ENCODE measurements around the gene RSU1.
A peak's percentile ranks its signal among the peaks of the same experiment; 100 is the strongest.
"Not testable (repeated sequence)": the region's sequence is repeated elsewhere in the genome, so short reads cannot be mapped to it uniquely, and the experiment has no call there.

The RSU1 gene

GRCh38 chr10:16788125-16788524, 29.1 kb downstream of the RSU1 start:
- no peak for DNase-seq (ENCODE audit: low read depth in 1 of 2, low spot score in 1 of 2)

GRCh38 chr10:16787361-16787791, 29.8 kb downstream of the RSU1 start:
- peak; percentile 25 to 65 for DNase-seq (ENCODE audit: low read depth in 1 of 2, low spot score in 1 of 2)

DNA sequence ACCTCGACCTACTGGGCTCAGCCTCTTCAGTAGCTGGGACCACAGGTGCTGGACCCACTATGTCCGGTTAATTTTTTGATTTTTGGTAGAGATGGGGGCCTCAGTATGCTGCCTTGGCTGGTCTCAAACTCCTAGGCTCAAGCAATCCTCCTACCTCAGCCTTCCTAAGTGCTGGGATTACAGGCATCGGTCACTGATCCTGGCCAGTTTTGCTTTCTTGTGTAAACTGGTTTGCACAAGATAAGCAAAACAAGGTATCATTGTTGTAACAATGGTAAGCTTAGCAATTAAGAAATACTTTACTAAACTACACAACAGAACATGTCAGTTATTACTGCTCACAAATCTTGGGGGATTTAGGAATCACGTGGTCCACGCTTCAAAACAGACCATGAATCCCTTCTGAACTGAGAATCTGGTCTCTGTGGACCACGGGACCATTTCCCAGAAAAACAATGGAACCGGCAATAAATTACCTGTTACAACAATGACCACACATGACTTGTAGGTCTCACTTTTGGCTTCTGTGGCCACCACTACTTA, 36.8 kb downstream of the RSU1 start:
- DNase-seq (ENCODE audit: low read depth in 1 of 2, low spot score in 1 of 2), result no peak

DNA sequence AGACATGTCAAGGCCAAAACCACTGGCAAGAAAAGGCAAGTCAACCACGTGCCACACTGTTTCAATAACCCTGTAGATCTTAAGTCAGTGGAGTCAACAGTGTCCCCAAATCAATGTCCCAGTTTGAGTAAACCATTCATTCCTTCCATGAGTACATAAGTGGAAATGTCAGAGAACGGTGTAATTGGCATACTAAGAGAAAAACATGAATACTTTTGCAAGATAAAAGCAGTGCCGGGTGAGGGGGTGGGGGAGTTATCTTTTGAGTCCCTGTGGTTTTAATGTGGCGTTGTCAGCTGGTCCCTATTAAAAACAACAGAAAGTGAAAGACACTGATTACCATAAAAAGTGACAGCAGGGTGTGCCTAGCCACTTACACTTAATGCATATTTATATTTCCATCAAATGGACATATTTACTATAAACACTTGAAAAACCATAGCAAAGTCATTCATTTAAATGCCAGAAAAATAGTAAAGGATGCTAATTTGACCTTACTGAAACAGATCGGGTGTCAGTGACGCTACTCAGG, 37.8 kb downstream of the RSU1 start:
- peak; percentile 33 to 74 for DNase-seq (ENCODE audit: low read depth in 1 of 2, low spot score in 1 of 2)

DNA sequence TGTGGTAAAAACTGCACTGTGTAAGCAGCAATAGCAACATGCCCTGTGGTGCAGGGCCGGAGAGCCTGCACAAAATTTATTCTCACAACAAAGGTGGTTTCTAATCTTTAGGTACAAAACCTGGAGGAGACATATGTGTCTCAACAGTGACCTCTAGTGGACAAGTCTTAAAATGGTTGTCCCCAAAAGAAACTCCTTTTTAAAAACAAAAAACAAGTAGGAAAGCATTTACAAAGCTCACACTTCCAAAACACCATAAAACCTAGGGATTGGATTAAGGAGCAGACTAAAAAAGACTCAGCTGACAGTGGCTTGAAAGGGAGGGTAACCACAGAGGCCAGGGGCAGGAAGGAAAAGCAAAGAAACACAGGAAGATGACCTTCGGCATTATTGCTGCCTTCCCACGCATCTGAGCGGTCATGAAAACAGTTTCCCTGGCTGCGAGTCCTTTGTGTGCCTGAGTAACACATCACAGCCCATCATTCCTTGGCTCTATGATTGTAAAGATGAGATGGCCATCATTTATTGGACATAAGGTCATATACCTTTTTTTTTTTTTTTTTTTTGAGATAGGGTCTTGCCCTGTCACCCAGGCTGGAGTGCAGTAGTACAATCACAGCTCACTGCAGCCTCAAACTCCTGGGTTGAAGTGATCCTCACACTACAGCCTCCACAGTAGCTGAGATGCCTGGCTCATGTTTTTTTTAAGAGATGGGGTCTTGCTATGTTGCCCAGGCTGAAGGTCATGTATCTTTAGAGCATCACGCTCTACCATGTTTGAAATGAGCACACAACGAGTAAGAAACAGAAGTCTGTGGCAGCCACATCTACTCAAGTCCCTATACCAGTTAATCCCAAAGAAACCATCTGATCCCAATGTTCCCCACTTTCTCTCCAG, 39.5 kb downstream of the RSU1 start:
- DNase-seq (ENCODE audit: low read depth in 1 of 2, low spot score in 1 of 2), result no peak

GRCh38 chr10:16776896-16777295, 40.3 kb downstream of the RSU1 start:
- DNase-seq (ENCODE audit: low read depth in 1 of 2, low spot score in 1 of 2), result no peak

- DNase-seq (ENCODE audit: low read depth in 1 of 2, low spot score in 1 of 2), result no peak
These were observed 43.9 kb downstream of the RSU1 start for GRCh38 chr10:16773334-16773733.

DNA sequence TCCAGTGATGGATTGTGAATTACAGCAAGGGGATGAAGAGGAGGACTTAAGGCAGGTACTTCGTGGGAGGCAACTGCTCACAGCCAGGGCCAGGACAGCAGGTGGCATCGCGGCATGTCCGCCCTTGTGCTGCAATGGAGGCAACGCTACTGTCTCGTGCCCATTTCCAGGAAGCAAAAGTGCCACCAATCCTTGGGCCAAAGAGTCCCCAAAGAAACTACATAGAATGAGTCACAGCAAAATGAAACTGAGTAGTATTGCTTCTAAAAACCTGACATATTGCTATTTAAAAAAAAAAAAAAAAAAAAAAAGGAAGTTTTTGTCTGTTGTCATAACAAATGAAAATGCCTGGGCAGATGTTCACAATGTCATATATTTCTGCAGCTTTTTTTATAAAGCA, 46.6 kb downstream of the RSU1 start:
- no peak for DNase-seq (ENCODE audit: low read depth in 1 of 2, low spot score in 1 of 2)

DNA sequence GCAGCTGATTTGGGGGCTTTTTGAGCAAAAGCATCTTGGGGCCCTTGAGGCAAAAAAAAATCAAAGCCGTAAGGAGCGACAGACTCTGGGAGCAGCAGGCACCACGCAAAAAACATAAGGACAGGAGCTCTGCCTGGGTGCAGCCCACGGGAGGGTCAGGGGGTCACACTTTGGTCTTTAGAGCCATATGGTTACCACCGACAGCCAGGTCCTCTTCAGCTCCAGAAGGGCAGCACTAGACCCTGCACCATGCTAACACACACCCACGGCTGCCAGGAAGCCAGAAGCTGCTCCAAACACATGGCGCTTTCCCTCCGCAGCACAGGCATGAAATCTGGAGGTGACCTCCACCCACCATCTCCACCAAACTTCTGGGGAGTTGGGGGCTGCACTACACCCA, 47.1 kb downstream of the RSU1 start:
- no peak for DNase-seq (ENCODE audit: low read depth in 1 of 2, low spot score in 1 of 2)

- DNase-seq (ENCODE audit: low read depth in 1 of 2, low spot score in 1 of 2), result no peak
These were observed 47.9 kb downstream of the RSU1 start for GRCh38 chr10:16769331-16769730.

- no peak for DNase-seq (ENCODE audit: low read depth in 1 of 2, low spot score in 1 of 2)
These were observed 48.5 kb downstream of the RSU1 start for GRCh38 chr10:16768702-16769101.

DNA sequence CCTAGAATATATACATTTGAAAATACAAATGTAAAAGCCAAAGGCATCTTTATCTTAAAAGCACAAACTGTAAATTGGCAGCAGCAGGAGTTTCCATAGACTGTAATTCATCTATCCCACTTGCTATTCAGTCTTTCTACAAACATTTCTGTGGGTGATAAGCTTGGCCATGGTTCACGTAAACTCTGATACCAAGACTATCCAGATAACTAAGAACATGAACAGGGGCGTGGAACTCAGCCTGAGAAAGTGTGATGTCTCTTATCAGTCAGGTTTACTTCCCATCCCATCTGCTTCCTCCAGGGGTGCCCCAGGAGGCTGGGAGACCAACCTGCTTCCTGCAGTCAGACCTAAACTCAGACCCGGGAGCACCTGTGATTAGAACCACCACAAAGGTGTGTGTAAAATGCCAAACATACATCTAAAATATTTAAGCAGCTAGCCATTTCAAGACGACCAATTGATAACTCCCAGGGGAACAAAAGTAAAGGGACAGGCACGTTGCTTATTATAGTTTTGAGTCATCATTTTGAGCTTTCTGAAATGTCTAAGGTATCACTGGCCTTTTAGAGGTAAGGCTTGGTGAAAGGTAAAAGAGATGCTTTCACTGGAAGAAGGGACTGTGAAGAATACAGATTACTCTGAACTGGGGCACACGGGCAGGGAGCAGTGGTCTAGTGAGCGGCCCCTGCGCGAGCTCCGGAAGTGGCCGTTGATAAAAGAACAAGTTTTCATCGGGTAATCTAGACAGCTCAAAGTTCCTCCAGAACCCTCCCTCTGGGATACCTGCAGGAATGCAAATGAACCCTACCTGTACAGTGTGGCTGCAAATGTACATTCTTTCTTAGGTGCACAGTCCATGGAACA, 51.5 kb downstream of the RSU1 start:
- no peak for DNase-seq (ENCODE audit: low read depth in 1 of 2, low spot score in 1 of 2)

DNA sequence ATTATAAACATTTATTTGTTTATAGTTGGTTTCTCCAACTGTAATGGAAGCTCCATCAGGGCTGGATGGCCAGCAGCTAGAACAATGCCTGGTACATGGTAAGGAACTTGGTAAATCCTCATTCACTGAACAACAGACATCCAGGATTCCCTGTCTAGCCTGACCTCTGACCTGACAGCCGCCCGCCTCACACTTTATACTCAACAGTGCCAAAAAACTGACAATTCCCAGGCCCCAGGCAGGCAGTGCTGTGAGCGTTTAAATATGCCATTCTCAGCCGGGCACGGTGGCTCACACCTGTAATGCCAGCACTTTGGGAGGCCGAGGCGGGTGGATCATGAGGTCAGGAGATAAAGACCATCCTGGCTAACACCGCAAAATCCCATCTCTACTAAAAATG, 55.9 kb downstream of the RSU1 start:
- no peak for DNase-seq (ENCODE audit: low read depth in 1 of 2, low spot score in 1 of 2)

- DNase-seq (ENCODE audit: low read depth in 1 of 2, low spot score in 1 of 2), result no peak
These were observed 60.5 kb downstream of the RSU1 start for GRCh38 chr10:16756561-16757221.

DNA sequence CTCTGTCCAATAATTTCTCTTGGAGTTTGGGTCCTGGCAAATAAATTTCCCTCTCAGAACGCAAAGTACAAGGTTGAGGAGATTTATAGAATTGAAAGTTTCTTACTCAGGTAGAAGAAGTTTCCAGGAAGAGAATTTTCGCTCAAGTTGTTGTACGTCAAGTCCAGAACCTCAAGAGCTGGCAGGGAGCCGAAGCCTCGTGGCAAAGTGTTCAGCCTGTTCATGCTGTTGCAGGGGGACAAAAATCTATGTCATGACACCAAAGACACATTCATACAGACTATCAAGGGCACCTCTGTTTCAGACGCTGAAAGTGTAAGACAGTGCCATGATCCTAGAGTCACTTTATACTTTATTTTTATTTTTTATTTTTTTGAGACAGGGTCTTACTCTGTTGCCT, 62.5 kb downstream of the RSU1 start:
- DNase-seq (ENCODE audit: low read depth in 1 of 2, low spot score in 1 of 2), result no peak

- not testable (repeated sequence) for DNase-seq (ENCODE audit: low read depth in 1 of 2, low spot score in 1 of 2)
These were observed 64.4 kb downstream of the RSU1 start for GRCh38 chr10:16752849-16753248.

DNA sequence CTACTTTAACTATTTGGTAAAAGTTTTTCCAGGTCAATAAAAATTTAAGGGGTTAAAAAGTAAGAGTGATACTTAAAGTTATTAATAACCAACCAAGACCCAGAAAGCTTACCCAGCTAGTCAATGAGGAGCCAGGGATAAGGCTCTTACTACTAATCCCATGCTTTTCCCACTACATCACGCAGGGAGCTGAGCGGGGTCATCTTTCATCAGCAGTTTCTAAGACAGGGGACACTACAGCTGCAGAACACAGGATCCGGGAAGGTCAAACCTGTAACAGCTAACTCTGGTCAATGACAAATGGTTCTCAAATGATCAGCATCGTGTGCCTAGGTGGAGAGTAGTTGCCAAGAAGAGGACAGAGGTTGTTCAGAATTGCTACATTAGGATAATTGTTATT, 65.1 kb downstream of the RSU1 start:
- no peak for DNase-seq (ENCODE audit: low read depth in 1 of 2, low spot score in 1 of 2)

DNA sequence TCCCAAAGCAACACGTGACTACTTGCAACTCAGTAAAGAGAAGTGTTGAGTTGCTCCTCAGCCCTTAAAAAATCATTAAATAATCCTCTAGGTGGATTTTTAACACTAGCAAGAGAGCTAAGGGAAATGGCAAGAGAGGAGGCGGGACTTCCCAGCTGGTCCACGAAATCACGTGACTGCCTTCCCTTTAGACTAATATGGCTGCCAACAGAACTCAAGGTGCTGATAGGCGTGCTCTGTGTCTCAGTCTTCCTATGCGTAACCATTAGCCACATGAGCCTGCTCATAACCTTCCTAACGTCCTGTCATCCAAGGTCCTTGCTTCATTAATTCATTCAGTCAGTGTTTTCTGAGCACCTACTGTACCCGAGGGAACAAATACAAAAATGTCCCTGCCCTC, 66.0 kb downstream of the RSU1 start:
- DNase-seq (ENCODE audit: low read depth in 1 of 2, low spot score in 1 of 2), result no peak

GRCh38 chr10:16750461-16750860, 66.8 kb downstream of the RSU1 start:
- DNase-seq (ENCODE audit: low read depth in 1 of 2, low spot score in 1 of 2), result no peak

GRCh38 chr10:16748749-16749148, 68.5 kb downstream of the RSU1 start:
- no peak for DNase-seq (ENCODE audit: low read depth in 1 of 2, low spot score in 1 of 2)

GRCh38 chr10:16746856-16747255, 70.4 kb downstream of the RSU1 start:
- DNase-seq (ENCODE audit: low read depth in 1 of 2, low spot score in 1 of 2), result no peak
